Panc1 (cell line): Measurements from ENCODE around the gene LAG3.

Experiments
- POLR2AphosphoS5 ChIP-seq: IDR thresholded peaks from 2 replicates; pipeline ENCODE4 v1.6.1; 2012; ENCODE audit warnings: mild to moderate bottlenecking, low read depth, low read length, moderate library complexity
- SIN3A ChIP-seq: IDR thresholded peaks from 2 replicates; pipeline ENCODE4 v1.6.1; 2012; ENCODE audit warnings: low read depth, mild to moderate bottlenecking, low read length, moderate library complexity, borderline replicate concordance; ENCODE audit not compliant: insufficient read depth
- TCF7L2 ChIP-seq: IDR thresholded peaks from 2 replicates; pipeline ENCODE4 v1.6.1; 2011; ENCODE audit warnings: mild to moderate bottlenecking, low read depth, low read length, inconsistent platforms
- TF ChIP-seq, protein P1 (sequence below): fragments of 450-650 bp; IDR thresholded peaks from 2 replicates; pipeline ENCODE4 v1.5.1; 2017; ENCODE audit warnings: mild to moderate bottlenecking
- TF ChIP-seq, protein P2 (sequence below), 2 experiments: IDR thresholded peaks; 2 replicates each; pipeline ENCODE4 v1.6.1; 2011 to 2012; ENCODE audit warnings: low read depth in 2 of 2, control low read depth in 1 of 2, low read length in 1 of 2, mild to moderate bottlenecking in 1 of 2, moderate library complexity in 1 of 2; ENCODE audit not compliant: insufficient read depth in 1 of 2

DNA sequence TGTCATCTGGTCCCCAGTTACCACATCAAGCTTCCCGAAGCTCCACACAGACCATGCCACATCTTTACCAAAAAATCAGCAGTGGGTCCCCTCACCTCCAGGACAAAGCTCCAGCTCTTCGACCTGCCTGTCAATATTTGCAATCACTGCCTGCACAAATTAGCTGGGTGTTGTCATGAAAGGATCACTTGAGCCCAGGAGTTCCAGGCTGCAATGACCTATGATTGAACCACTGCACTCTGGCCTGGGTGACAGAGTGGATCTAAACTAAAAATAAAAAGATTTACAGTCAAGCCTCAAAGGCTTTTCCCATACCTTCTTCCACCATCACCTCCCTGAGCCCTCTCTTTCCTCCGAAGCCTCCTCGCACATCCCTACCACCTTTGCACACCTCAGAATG lies 24.3 kb downstream of the LAG3 start:
- TF ChIP-seq, protein P1, sequence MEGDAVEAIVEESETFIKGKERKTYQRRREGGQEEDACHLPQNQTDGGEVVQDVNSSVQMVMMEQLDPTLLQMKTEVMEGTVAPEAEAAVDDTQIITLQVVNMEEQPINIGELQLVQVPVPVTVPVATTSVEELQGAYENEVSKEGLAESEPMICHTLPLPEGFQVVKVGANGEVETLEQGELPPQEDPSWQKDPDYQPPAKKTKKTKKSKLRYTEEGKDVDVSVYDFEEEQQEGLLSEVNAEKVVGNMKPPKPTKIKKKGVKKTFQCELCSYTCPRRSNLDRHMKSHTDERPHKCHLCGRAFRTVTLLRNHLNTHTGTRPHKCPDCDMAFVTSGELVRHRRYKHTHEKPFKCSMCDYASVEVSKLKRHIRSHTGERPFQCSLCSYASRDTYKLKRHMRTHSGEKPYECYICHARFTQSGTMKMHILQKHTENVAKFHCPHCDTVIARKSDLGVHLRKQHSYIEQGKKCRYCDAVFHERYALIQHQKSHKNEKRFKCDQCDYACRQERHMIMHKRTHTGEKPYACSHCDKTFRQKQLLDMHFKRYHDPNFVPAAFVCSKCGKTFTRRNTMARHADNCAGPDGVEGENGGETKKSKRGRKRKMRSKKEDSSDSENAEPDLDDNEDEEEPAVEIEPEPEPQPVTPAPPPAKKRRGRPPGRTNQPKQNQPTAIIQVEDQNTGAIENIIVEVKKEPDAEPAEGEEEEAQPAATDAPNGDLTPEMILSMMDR = no peak
- TF ChIP-seq POLR2AphosphoS5 (no peak), TCF7L2 (no peak), SIN3A (no peak)
- TF ChIP-seq, protein P2, sequence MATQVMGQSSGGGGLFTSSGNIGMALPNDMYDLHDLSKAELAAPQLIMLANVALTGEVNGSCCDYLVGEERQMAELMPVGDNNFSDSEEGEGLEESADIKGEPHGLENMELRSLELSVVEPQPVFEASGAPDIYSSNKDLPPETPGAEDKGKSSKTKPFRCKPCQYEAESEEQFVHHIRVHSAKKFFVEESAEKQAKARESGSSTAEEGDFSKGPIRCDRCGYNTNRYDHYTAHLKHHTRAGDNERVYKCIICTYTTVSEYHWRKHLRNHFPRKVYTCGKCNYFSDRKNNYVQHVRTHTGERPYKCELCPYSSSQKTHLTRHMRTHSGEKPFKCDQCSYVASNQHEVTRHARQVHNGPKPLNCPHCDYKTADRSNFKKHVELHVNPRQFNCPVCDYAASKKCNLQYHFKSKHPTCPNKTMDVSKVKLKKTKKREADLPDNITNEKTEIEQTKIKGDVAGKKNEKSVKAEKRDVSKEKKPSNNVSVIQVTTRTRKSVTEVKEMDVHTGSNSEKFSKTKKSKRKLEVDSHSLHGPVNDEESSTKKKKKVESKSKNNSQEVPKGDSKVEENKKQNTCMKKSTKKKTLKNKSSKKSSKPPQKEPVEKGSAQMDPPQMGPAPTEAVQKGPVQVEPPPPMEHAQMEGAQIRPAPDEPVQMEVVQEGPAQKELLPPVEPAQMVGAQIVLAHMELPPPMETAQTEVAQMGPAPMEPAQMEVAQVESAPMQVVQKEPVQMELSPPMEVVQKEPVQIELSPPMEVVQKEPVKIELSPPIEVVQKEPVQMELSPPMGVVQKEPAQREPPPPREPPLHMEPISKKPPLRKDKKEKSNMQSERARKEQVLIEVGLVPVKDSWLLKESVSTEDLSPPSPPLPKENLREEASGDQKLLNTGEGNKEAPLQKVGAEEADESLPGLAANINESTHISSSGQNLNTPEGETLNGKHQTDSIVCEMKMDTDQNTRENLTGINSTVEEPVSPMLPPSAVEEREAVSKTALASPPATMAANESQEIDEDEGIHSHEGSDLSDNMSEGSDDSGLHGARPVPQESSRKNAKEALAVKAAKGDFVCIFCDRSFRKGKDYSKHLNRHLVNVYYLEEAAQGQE (IDR thresholded peaks at IDR 0.05; ENCODE audit: insufficient read depth in 1 of 2, low read depth in 2 of 2, low read length in 1 of 2) = no peak
